Tibial nerve (tissue), 4 donors: Measurements from ENCODE around the gene RBM19. TPM values are rescaled to one million over a fixed set of nuclear protein-coding genes. Genes with fewer than 3 reads are reported as not detected.

Source experiments
- DNase-seq, 2 donors: peaks; one replicate each; pipeline ENCODE4 v3.0.0-alpha.2; 2019; ENCODE audit warnings: low spot score in 2 of 2
- H3K27ac ChIP-seq, 4 donors: fragments of 200-600 bp; sonication (generic) in 3 of 4; one replicate each; pipeline ENCODE4 v1.5.1; 2017 to 2019; ENCODE audit warnings: mild to moderate bottlenecking in 1 of 4
- H3K27me3 ChIP-seq, 2 donors: fragments of 200-600 bp; sonication (generic) in 1 of 2; one replicate each; pipeline versions ENCODE4 v1.5.1 to v1.6.0; 2017 to 2019
- H3K36me3 ChIP-seq, 3 donors: fragments of 200-600 bp; sonication (generic); one replicate each; pipeline ENCODE4 v1.5.1; 2018 to 2019
- H3K4me1 ChIP-seq, 4 donors: fragments of 200-600 bp; sonication (generic) in 3 of 4; one replicate each; pipeline ENCODE4 v1.5.1; 2017 to 2019
- H3K4me3 ChIP-seq, 4 donors: fragments of 200-600 bp; sonication (generic) in 3 of 4; one replicate each; pipeline ENCODE4 v1.5.1; 2017 to 2019; ENCODE audit warnings: mild to moderate bottlenecking in 1 of 4, moderate library complexity in 1 of 4
- H3K9me3 ChIP-seq, 4 donors: fragments of 200-600 bp; sonication (generic) in 3 of 4; one replicate each; pipeline ENCODE4 v1.5.1; 2017 to 2019
- EP300 ChIP-seq, 2 donors: sonication (generic); formaldehyde crosslinking; IDR thresholded peaks; one replicate each; pipeline ENCODE4 v1.6.1; 2017; ENCODE audit warnings: antibody characterized with exemption in 2 of 2, mild to moderate bottlenecking in 1 of 2
- POLR2A ChIP-seq, 2 donors: fragments of 450-650 bp; IDR thresholded peaks; one replicate each; pipeline ENCODE4 v1.6.1; 2017; ENCODE audit warnings: antibody characterized with exemption in 2 of 2, mild to moderate bottlenecking in 2 of 2, moderate library complexity in 2 of 2
- WGBS, 2 donors: methylation state at CpG; one replicate each; pipeline ENCODE4 v1.1.5; 2018; 5-methylcytosine and 5-hydroxymethylcytosine counted together
- total RNA-seq, 4 donors: library from RNA; depleted of rRNA; stranded (reverse); fragments of >200 nt; gene quantifications; one replicate each; pipeline ENCODE4 v1.1.0, GENCODE V29; 2016
- TF ChIP-seq, protein P1 (sequence below), 5 experiments: fragments of 200-600 bp in 3 of 5; fragments of 450-650 bp in 2 of 5; sonication (generic) in 3 of 5; IDR thresholded peaks; one replicate each; pipeline ENCODE4 v1.5.1; 2016 to 2019; ENCODE audit warnings: antibody characterized with exemption in 5 of 5, mild to moderate bottlenecking in 3 of 5, moderate library complexity in 2 of 5

The RBM19 gene
- total RNA-seq, 4 donors from 2014 or later = 32.0 to 57.9 (median 38.9) TPM

DNA sequence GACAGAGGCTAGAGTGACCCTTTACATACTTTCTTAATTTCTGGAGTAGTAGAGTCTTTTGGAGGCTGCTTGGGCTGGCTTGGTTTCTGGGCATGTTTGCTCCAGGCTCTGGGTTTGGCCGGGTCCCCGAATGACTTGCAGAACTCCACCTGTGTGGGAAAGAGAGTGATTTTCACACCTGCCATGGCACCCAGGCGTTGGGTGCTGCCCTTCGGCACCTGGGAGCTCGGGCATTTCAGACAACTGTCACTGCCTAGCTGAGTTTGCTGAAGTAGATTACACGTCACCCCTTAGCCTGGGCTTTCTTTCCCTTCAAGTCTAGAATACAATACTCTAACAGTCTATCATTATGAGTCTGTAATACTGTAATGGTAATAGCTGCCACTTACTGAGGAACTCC lies 6.1 kb downstream of the RBM19 start:
- Histone ChIP-seq H3K4me3 (no peak overlapping the region), H3K27me3 (no peaks in the 10 kb centered on the region), H3K27ac (no peak overlapping the region), H3K4me1 (peaks cover 0 to 6% (median 1%) of the 10 kb centered on the region in 4 donors), H3K9me3 (no peaks in the 10 kb centered on the region), H3K36me3 (peaks cover 0 to 94% (median 27%) of the 10 kb centered on the region in 3 donors)
- 97% methylated on average over 6 of the region's 6 CpGs for WGBS, 2 donors
- TF ChIP-seq, protein P1, sequence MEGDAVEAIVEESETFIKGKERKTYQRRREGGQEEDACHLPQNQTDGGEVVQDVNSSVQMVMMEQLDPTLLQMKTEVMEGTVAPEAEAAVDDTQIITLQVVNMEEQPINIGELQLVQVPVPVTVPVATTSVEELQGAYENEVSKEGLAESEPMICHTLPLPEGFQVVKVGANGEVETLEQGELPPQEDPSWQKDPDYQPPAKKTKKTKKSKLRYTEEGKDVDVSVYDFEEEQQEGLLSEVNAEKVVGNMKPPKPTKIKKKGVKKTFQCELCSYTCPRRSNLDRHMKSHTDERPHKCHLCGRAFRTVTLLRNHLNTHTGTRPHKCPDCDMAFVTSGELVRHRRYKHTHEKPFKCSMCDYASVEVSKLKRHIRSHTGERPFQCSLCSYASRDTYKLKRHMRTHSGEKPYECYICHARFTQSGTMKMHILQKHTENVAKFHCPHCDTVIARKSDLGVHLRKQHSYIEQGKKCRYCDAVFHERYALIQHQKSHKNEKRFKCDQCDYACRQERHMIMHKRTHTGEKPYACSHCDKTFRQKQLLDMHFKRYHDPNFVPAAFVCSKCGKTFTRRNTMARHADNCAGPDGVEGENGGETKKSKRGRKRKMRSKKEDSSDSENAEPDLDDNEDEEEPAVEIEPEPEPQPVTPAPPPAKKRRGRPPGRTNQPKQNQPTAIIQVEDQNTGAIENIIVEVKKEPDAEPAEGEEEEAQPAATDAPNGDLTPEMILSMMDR (IDR thresholded peaks at IDR 0.05) = no peak
- no peak for TF ChIP-seq POLR2A (IDR thresholded peaks at IDR 0.05)
- TF ChIP-seq EP300 (IDR thresholded peaks at IDR 0.05) = no peak
- no peak for DNase-seq

DNA sequence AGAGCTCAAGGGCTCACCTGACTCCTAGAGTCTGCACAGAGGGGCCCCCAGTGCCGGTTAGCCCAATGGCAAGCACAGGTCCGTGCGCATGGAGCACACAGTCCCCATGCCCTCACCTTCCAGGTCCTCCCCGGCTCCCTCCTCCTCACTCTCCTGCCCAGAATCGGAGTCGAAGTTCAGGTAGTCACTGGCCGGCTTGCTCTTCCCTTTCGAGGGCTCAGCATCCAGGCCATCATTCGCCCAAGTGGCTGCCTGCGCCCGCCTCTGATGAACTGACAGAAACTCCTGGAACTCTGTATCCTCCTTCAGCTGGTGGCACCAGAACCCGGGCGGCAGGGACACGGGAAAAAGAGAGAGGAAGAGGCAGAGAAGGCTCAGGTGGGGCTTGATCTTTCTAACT lies 7.0 kb downstream of the RBM19 start:
- Histone ChIP-seq H3K4me1 (no peaks in the 10 kb centered on the region), H3K9me3 (no peaks in the 10 kb centered on the region), H3K36me3 (peaks cover 0 to 99% (median 35%) of the 10 kb centered on the region in 3 donors), H3K4me3 (no peak overlapping the region), H3K27me3 (no peaks in the 10 kb centered on the region), H3K27ac (no peak overlapping the region)
- 89 to 93% methylated on average over 14 of the region's 14 CpGs for WGBS, 2 donors
- TF ChIP-seq EP300 (IDR thresholded peaks at IDR 0.05) (no peak), POLR2A (IDR thresholded peaks at IDR 0.05) (no peak)
- TF ChIP-seq, protein P1 (IDR thresholded peaks at IDR 0.05) = no peak
- DNase-seq = no peak

DNA sequence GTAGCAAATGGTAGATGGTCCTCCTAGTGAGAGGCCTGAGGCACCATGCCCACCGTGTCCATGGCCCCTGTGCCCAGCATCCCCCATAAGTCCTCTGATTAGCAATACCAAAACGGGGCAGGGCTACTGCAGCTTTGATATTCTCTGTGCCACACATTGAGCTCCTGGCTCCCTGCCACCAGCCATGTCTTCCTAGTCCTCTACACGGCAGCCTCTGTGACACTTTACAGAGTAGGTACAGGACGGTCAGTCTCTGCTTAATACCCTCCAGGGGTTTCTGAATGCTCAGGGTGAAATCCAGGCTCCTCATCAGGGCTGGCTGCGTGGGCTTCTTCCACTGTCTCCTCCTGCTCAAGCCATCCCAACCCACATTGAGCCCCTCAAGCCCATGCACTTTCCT lies 8.0 kb downstream of the RBM19 start:
- no peak for DNase-seq
- Histone ChIP-seq H3K36me3 (peaks cover 0 to 100% (median 35%) of the 10 kb centered on the region in 3 donors), H3K27me3 (no peaks in the 10 kb centered on the region), H3K4me1 (no peaks in the 10 kb centered on the region), H3K27ac (no peak overlapping the region), H3K9me3 (no peaks in the 10 kb centered on the region), H3K4me3 (no peak overlapping the region)
- TF ChIP-seq, protein P1 (IDR thresholded peaks at IDR 0.05) = no peak
- TF ChIP-seq POLR2A (IDR thresholded peaks at IDR 0.05) = no peak
- no peak for TF ChIP-seq EP300 (IDR thresholded peaks at IDR 0.05)
- WGBS, 2 donors = 89 to 90% methylated on average over 5 of the region's 5 CpGs

DNA sequence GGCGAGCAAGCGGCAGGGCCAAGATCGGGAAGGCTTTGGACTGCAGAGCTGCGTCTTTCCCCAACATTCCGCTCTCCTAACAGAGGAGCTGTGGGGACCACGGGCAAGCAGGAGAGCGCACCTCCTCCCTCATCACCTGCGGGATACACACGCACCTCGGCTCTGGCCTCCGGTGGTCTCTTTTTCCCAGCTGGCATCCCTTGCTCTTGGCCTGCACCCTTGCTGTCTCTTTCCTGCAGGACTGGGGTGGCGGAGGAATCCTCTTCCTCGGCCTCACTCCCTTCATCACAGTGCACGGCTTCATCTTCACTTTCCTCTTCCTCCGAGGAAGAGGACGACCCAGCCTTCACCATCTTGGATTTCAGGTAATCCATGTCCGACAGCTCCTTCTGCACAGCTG lies 8.5 kb downstream of the RBM19 start:
- peaks cover 0 to 99% (median 35%) of the 10 kb centered on the region in 3 donors for H3K36me3 ChIP-seq

DNA sequence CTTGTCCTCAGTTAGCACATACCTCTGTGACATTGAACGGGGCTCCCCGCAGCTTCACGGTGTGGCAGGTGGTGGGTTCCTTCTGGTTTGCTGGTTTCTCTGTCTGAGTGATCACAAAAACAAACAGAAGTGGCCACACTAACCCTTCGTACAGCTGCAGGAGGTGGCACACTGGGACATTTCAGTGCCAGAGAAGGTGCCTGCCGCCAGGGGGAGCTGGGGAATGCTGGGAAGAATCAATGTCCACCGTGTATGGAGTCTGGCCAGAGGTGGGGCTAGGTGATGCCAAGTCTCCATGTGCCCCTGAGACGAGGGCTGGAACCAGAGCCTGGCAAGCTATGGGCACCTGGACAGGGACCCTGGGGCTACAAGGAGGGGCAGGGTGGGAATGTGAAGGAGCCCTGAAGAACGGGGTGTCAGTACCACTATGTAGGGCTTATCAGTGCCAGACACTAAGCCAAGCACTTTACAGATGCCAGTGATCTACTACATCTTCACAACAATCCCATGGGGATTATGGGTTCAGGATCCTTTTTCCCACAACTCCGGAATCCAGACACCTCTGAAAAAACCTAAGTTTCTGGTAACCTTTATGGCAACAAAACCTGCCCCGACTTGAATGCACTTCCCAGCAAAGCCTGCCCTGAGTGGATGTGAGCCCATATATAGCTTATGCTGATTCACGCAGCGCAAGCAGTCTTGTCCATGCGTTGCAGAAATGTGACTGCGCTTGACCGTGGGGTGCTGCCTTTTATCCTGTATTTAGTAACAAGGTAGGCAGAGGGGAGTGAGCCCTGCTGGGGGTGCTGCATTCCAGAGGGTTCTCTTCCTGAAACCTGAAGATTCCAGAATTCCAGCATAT lies 10.8 kb downstream of the RBM19 start:
- peaks cover 0 to 99% (median 24%) of the 10 kb centered on the region in 3 donors for H3K36me3 ChIP-seq

More for the DNA sequence above, 8.5 kb downstream of the RBM19 start:
- Histone ChIP-seq H3K9me3 (no peaks in the 10 kb centered on the region), H3K27ac (no peak overlapping the region), H3K27me3 (no peaks in the 10 kb centered on the region), H3K4me3 (no peak overlapping the region), H3K4me1 (no peaks in the 10 kb centered on the region)
- no peak for DNase-seq
- 89 to 90% methylated on average over 17 of the region's 17 CpGs for WGBS, 2 donors
- TF ChIP-seq POLR2A (IDR thresholded peaks at IDR 0.05) = no peak
- no peak for TF ChIP-seq EP300 (IDR thresholded peaks at IDR 0.05)
- TF ChIP-seq, protein P1 (IDR thresholded peaks at IDR 0.05) = no peak

More for the DNA sequence above, 10.8 kb downstream of the RBM19 start:
- H3K4me3 ChIP-seq = no peak overlapping the region
- no peak for DNase-seq
- H3K4me1 ChIP-seq = no peaks in the 10 kb centered on the region
- WGBS, 2 donors = 82 to 83% methylated on average over 15 of the region's 15 CpGs
- no peaks in the 10 kb centered on the region for H3K27me3 ChIP-seq
- no peak overlapping the region for H3K27ac ChIP-seq
- no peaks in the 10 kb centered on the region for H3K9me3 ChIP-seq
- TF ChIP-seq POLR2A (IDR thresholded peaks at IDR 0.05) (no peak), EP300 (IDR thresholded peaks at IDR 0.05) (no peak)
- TF ChIP-seq, protein P1 (IDR thresholded peaks at IDR 0.05) = no peak
